K562 (cell line): Measurements from ENCODE around the gene APCDD1L.

Experiments used
- GTF2F1 ChIP-seq: IDR thresholded peaks from 2 replicates; pipeline ENCODE4 v1.6.1; 2011; ENCODE audit warnings: low read depth, low read length, improper control_type of control experiment
- KDM5B ChIP-seq: fragments of 200-600 bp; sonication (generic); IDR thresholded peaks from 2 replicates; pipeline ENCODE4 v1.6.1; 2012; ENCODE audit warnings: low read depth, mild to moderate bottlenecking, moderate library complexity, low read length, control low read depth, inconsistent platforms; ENCODE audit not compliant: insufficient replicate concordance
- TF ChIP-seq, protein P1 (sequence below): sonication (generic); formaldehyde crosslinking; IDR thresholded peaks from 2 replicates; pipeline ENCODE4 v1.8.1; 2022; ENCODE audit warnings: missing genetic modification reagents

DNA sequence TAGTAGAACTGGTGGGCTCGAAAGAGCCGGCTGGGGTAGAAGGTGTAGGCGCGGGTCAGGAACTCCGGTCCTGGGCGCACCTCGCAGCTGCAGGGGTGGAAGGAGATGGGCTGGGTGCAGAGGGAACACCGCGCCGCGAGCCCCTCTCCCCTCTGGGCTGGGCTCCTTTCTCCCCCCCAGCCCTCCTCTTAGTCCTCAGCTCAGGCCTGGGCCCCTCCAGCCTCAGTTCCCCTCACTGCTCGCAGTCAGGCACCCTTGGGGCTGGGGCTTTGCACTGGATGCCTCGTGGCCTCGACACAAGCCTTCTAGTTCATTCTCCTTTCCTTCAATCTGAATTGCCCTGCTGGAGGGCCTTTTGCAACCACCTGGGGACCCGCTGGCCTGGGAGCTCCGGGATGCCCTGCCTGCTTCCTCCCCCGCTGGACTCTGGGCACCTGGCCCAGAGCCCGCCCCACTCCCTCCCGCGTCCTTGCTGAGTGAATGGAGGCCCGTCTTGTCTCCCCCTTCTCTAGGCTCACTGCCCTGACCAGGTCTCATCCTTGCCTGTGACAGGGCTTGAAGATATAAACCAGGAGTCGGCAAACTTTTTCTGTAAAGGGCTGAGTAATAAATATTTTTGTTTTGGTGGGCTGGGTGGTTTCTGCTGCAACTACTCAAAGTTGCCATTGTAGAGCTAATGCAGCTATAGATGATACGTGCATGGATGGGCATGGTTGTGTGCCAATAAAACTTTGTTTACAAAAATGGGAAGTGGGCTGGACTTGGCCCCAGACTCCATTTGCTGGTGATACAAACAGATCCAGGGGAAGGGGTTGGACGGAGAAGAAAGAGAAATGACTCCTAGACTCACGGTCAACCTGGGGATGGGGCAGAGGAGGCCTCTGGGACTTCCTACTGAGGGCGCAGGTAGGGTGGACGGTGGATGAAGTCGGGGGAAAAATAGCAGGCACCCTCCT is 47.3 kb downstream of the APCDD1L start:
- TF ChIP-seq, protein P1, sequence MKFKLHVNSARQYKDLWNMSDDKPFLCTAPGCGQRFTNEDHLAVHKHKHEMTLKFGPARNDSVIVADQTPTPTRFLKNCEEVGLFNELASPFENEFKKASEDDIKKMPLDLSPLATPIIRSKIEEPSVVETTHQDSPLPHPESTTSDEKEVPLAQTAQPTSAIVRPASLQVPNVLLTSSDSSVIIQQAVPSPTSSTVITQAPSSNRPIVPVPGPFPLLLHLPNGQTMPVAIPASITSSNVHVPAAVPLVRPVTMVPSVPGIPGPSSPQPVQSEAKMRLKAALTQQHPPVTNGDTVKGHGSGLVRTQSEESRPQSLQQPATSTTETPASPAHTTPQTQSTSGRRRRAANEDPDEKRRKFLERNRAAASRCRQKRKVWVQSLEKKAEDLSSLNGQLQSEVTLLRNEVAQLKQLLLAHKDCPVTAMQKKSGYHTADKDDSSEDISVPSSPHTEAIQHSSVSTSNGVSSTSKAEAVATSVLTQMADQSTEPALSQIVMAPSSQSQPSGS (CRISPR knock-in tag): no peak
- TF ChIP-seq KDM5B: no peak
- TF ChIP-seq GTF2F1: no peak
